Measurements from ENCODE around the gene MAP3K10.

MAP3K10 gene

GRCh38 chr19:40204381-40204780, 13.2 kb downstream of the MAP3K10 start:
- 0 out of 2 replicates have a peak, but pooled peaks have one; percentile 17 for TF ChIP-seq GLIS2 (tag by site-specific recombination; IDR thresholded peaks at IDR 0.05)
- no peak for TF ChIP-seq ZNF350 (tag by site-specific recombination; IDR thresholded peaks at IDR 0.05)
- ChIA-PET CTCF (no interaction called here), POLR2A (interaction anchor here (0.8 kb wide), 1 partner anchor 14 kb away, joined by 3 read pairs; the partner anchor contains the start of gene TTC9B)
- H3K9me3 ChIP-seq (ENCODE audit: control insufficient read depth, insufficient read depth, low read depth, low read length), result no peaks in the 10 kb centered on the region
- peaks cover 6% of the 10 kb centered on the region; the same call in 1 of the 2 replicates for H3K4me1 ChIP-seq (ENCODE audit: control insufficient read depth, insufficient read depth, low read length)
- no peak overlapping the region for H3K4me3 ChIP-seq (ENCODE audit: low read depth, low read length)
- peaks cover 39 to 93% of the 10 kb centered on the region in 2 experiments for H3K36me3 ChIP-seq (ENCODE audit: control insufficient read depth in 2 of 2, insufficient read depth in 1 of 2, low read length in 2 of 2)
- H3K27ac ChIP-seq (ENCODE audit: extremely low read depth, low read depth, low read length), result no peak overlapping the region

- peaks cover 47 to 94% of the 10 kb centered on the region in 2 experiments for H3K36me3 ChIP-seq (ENCODE audit: control insufficient read depth in 2 of 2, insufficient read depth in 1 of 2, low read length in 2 of 2)
- H3K4me3 ChIP-seq (ENCODE audit: low read depth, low read length), result no peak overlapping the region
- CTCF ChIA-PET, result interaction anchor here (0.7 to 1.7 kb wide), 3 partner anchors 12 to 65 kb away, joined by 3 to 6 read pairs (median 5); partner anchors contain the start of gene TTC9B
- H3K9me3 ChIP-seq (ENCODE audit: control insufficient read depth, insufficient read depth, low read depth, low read length), result no peaks in the 10 kb centered on the region
- TF ChIP-seq ZNF600 (tag by site-specific recombination; IDR thresholded peaks at IDR 0.05) (peak; percentile 43; the same call in 1 of the 2 replicates), ZNF155 (tag by site-specific recombination; IDR thresholded peaks at IDR 0.05) (no peak)
- peaks cover 6% of the 10 kb centered on the region; the same call in 1 of the 2 replicates for H3K4me1 ChIP-seq (ENCODE audit: control insufficient read depth, insufficient read depth, low read length)
- no peak overlapping the region for H3K27ac ChIP-seq (ENCODE audit: extremely low read depth, low read depth, low read length)
- POLR2A ChIA-PET, result interaction anchor here (0.6 kb wide), 1 partner anchor 81 kb away, joined by 7 read pairs; no protein-coding TSS in a partner anchor
Measured at GRCh38 chr19:40205760-40206159, 14.5 kb downstream of the MAP3K10 start.

- CTCF ChIA-PET, result interaction anchor here (0.9 to 2.2 kb wide), 3 partner anchors 10 to 43 kb away, joined by 4 to 10 read pairs (median 4); partner anchors contain the start of gene MAP3K10
- Histone ChIP-seq H3K4me3 (ENCODE audit: low read depth, low read length) (no peak overlapping the region), H3K27ac (ENCODE audit: extremely low read depth, low read depth, low read length) (peak overlapping the region; percentile 37; the same call in 1 of the 2 replicates), H3K36me3 (ENCODE audit: control insufficient read depth in 2 of 2, insufficient read depth in 1 of 2, low read length in 2 of 2) (peaks cover 50 to 81% of the 10 kb centered on the region in 2 experiments), H3K4me1 (ENCODE audit: control insufficient read depth, insufficient read depth, low read length) (peaks cover 6% of the 10 kb centered on the region; the same call in 1 of the 2 replicates), H3K9me3 (ENCODE audit: control insufficient read depth, insufficient read depth, low read depth, low read length) (no peaks in the 10 kb centered on the region)
- TF ChIP-seq ZNF426 (tag by site-specific recombination; IDR thresholded peaks at IDR 0.05), result no peak
- no peak for TF ChIP-seq KLF7 (tag by site-specific recombination; IDR thresholded peaks at IDR 0.05; ENCODE audit: borderline replicate concordance)
- TF ChIP-seq ZNF664 (tag by site-specific recombination; IDR thresholded peaks at IDR 0.05), result no peak
- no peak for TF ChIP-seq ZNF560 (tag by site-specific recombination; IDR thresholded peaks at IDR 0.05; ENCODE audit: borderline replicate concordance)
- TF ChIP-seq SCRT2 (tag by site-specific recombination; IDR thresholded peaks at IDR 0.05), result no peak
- TF ChIP-seq PRDM10 (tag by site-specific recombination; IDR thresholded peaks at IDR 0.05), result no peak
- TF ChIP-seq ZNF433 (tag by site-specific recombination; IDR thresholded peaks at IDR 0.05; ENCODE audit: low read depth), result no peak
- POLR2A ChIA-PET, result interaction anchor here (1.6 kb wide), 1 partner anchor 9 kb away, joined by 3 read pairs; no protein-coding TSS in a partner anchor
Measured at GRCh38 chr19:40208602-40209001, 17.4 kb downstream of the MAP3K10 start.

- POLR2A ChIA-PET, result interaction anchor here (0.6 to 1.0 kb wide), 2 partner anchors 377 to 1552 kb away, joined by 3 to 7 read pairs; partner anchors contain the start of gene DYRK1B
- Histone ChIP-seq H3K27ac (ENCODE audit: extremely low read depth, low read depth, low read length) (no peak overlapping the region), H3K36me3 (ENCODE audit: control insufficient read depth in 2 of 2, insufficient read depth in 1 of 2, low read length in 2 of 2) (peaks cover 37 to 60% of the 10 kb centered on the region in 2 experiments), H3K4me3 (ENCODE audit: low read depth, low read length) (no peak overlapping the region), H3K4me1 (ENCODE audit: control insufficient read depth, insufficient read depth, low read length) (peaks cover 6% of the 10 kb centered on the region; the same call in 1 of the 2 replicates), H3K9me3 (ENCODE audit: control insufficient read depth, insufficient read depth, low read depth, low read length) (no peaks in the 10 kb centered on the region)
- TF ChIP-seq ZFP3 (tag by site-specific recombination; IDR thresholded peaks at IDR 0.05; ENCODE audit: low read depth) (no peak), ZIC2 (tag by site-specific recombination; IDR thresholded peaks at IDR 0.05) (0 out of 2 replicates have a peak, but pooled peaks have one; percentile 8)
- CTCF ChIA-PET, result interaction anchor here (0.6 kb wide), 1 partner anchor 417 kb away, joined by 3 read pairs; no protein-coding TSS in a partner anchor
Measured at GRCh38 chr19:40210889-40211288, 19.7 kb downstream of the MAP3K10 start.
